H9 (cell line): ENCODE data around the gene LCMT1. TPM values are rescaled to one million over a fixed set of nuclear protein-coding genes. Genes with fewer than 3 reads are reported as not detected.

ENCODE experiments used
- DNase-seq: peaks from one replicate; pipeline ENCODE4 v3.0.0-alpha.2; 2017
- H2AFZ ChIP-seq: one replicate; pipeline ENCODE4 v1.6.1; 2013; ENCODE audit warnings: mild to moderate bottlenecking, low read length, control low read depth, moderate library complexity
- H2AK5ac ChIP-seq: 2 replicates; pipeline ENCODE4 v1.6.1; 2013; ENCODE audit warnings: low read length, control low read depth, mixed read lengths; ENCODE audit not compliant: insufficient read length
- H2BK120ac ChIP-seq: one replicate; pipeline ENCODE4 v1.6.1; 2013; ENCODE audit warnings: low read depth, mild to moderate bottlenecking, low read length, control low read depth, inconsistent platforms; ENCODE audit not compliant: poor library complexity, severe bottlenecking
- H2BK12ac ChIP-seq: 2 replicates; pipeline ENCODE4 v1.6.1; 2013; ENCODE audit warnings: low read length, control low read depth, mixed read lengths, low read depth; ENCODE audit not compliant: insufficient read length
- H2BK15ac ChIP-seq: 2 replicates; pipeline ENCODE4 v1.6.1; 2013; ENCODE audit warnings: low read depth, low read length, control low read depth
- H2BK20ac ChIP-seq: one replicate; pipeline ENCODE4 v1.6.1; 2013; ENCODE audit warnings: low read depth, mild to moderate bottlenecking, low read length, control low read depth, inconsistent platforms; ENCODE audit not compliant: poor library complexity, severe bottlenecking
- H2BK5ac ChIP-seq: 2 replicates; pipeline ENCODE4 v1.6.1; 2013; ENCODE audit warnings: low read length, control low read depth, mixed read lengths; ENCODE audit not compliant: insufficient read length
- H3K14ac ChIP-seq: 2 replicates; pipeline ENCODE4 v1.6.1; 2013; ENCODE audit warnings: low read length, control low read depth; ENCODE audit not compliant: insufficient read depth
- H3K18ac ChIP-seq: 2 replicates; pipeline ENCODE4 v1.6.1; 2013; ENCODE audit warnings: low read depth, mild to moderate bottlenecking, mixed read lengths, low read length, control low read depth; ENCODE audit not compliant: insufficient read length
- H3K23ac ChIP-seq: 2 replicates; pipeline ENCODE4 v1.6.1; 2013; ENCODE audit warnings: low read length, control low read depth, mixed read lengths, low read depth; ENCODE audit not compliant: insufficient read length
- H3K23me2 ChIP-seq: 2 replicates; pipeline ENCODE4 v1.6.1; 2013; ENCODE audit warnings: low read depth, mild to moderate bottlenecking, mixed read lengths, low read length, control low read depth; ENCODE audit not compliant: insufficient read length, poor library complexity, severe bottlenecking
- H3K27ac ChIP-seq: 2 replicates; pipeline ENCODE4 v1.5.1; 2013; ENCODE audit warnings: low read length, control low read depth, mixed read lengths, low read depth; ENCODE audit not compliant: insufficient read length
- H3K27me3 ChIP-seq: 2 replicates; pipeline ENCODE4 v1.6.1; 2013; ENCODE audit warnings: low read length, control low read depth, inconsistent platforms; ENCODE audit not compliant: insufficient read depth
- H3K4ac ChIP-seq: 2 replicates; pipeline ENCODE4 v1.6.1; 2013; ENCODE audit warnings: low read depth, mild to moderate bottlenecking, control low read depth, inconsistent platforms, low read length, moderate library complexity
- H3K4me1 ChIP-seq: 2 replicates; pipeline ENCODE4 v1.6.1; 2013; ENCODE audit warnings: low read length, control low read depth, inconsistent platforms; ENCODE audit not compliant: insufficient read depth
- H3K4me2 ChIP-seq: 2 replicates; pipeline ENCODE4 v1.6.1; 2013; ENCODE audit warnings: low read length, control low read depth, mixed read lengths; ENCODE audit not compliant: insufficient read length, insufficient read depth
- H3K56ac ChIP-seq: 2 replicates; pipeline ENCODE4 v1.6.1; 2013; ENCODE audit warnings: low read depth, mild to moderate bottlenecking, mixed read lengths, low read length, control low read depth; ENCODE audit not compliant: insufficient read length
- H3K79me1 ChIP-seq: 2 replicates; pipeline ENCODE4 v1.6.1; 2013; ENCODE audit warnings: low read depth, mild to moderate bottlenecking, moderate library complexity, low read length, control low read depth, inconsistent platforms; ENCODE audit not compliant: insufficient read depth, poor library complexity, severe bottlenecking
- H3K79me2 ChIP-seq: 2 replicates; pipeline ENCODE4 v1.6.1; 2013; ENCODE audit warnings: low read length, control low read depth, inconsistent platforms; ENCODE audit not compliant: insufficient read depth
- H3K9ac ChIP-seq: 2 replicates; pipeline ENCODE4 v1.6.1; 2013; ENCODE audit warnings: low read length, control low read depth, mixed read lengths; ENCODE audit not compliant: insufficient read length; ENCODE audit errors: extremely low read depth
- H3K9me3 ChIP-seq: one replicate; pipeline ENCODE4 v1.6.1; 2013; ENCODE audit warnings: low read depth, low read length, inconsistent platforms; ENCODE audit not compliant: control insufficient read depth
- H3T11ph ChIP-seq: one replicate; pipeline ENCODE4 v1.6.1; 2013; ENCODE audit warnings: mild to moderate bottlenecking, low read length, control low read depth, inconsistent platforms
- H4K20me1 ChIP-seq: one replicate; pipeline ENCODE4 v1.6.1; 2013; ENCODE audit not compliant: control insufficient read depth, insufficient read length, insufficient read depth
- H4K5ac ChIP-seq: 2 replicates; pipeline ENCODE4 v1.6.1; 2013; ENCODE audit warnings: low read depth, mild to moderate bottlenecking, mixed read lengths, low read length, control low read depth; ENCODE audit not compliant: insufficient read length
- H4K8ac ChIP-seq: replicated peaks from 2 replicates; pipeline ENCODE4 v1.6.1; 2013; ENCODE audit warnings: low read length, control low read depth, mixed read lengths, low read depth; ENCODE audit not compliant: insufficient read length
- H4K91ac ChIP-seq: 2 replicates; pipeline ENCODE4 v1.6.1; 2013; ENCODE audit warnings: low read depth, mild to moderate bottlenecking, moderate library complexity, mixed read lengths, low read length, control low read depth; ENCODE audit not compliant: insufficient read length
- H3K27ac Mint-ChIP-seq, 3 experiments: 2 replicates in 2 of 3; 3 replicates in 1 of 3; pipeline ENCODE4 v1.8.0; 2020 to 2021; ENCODE audit warnings: mixed read lengths in 3 of 3, mild to moderate bottlenecking in 1 of 3, moderate library complexity in 1 of 3
- H3K27me3 Mint-ChIP-seq: 2 replicates; pipeline ENCODE4 v1.8.0; 2021; ENCODE audit warnings: low read depth, mild to moderate bottlenecking, moderate library complexity, mixed read lengths
- H3K36me3 Mint-ChIP-seq, 3 experiments: 2 replicates in 2 of 3; 3 replicates in 1 of 3; pipeline ENCODE4 v1.8.0; 2020 to 2021; ENCODE audit warnings: low read depth in 3 of 3, mixed read lengths in 3 of 3; ENCODE audit not compliant: insufficient read depth in 1 of 3
- H3K4me1 Mint-ChIP-seq, 2 experiments: 2 replicates each; pipeline ENCODE4 v1.8.0; 2020; ENCODE audit warnings: mixed read lengths in 2 of 2
- H3K4me3 Mint-ChIP-seq, 2 experiments: 2 replicates in 1 of 2; 3 replicates in 1 of 2; pipeline ENCODE4 v1.8.0; 2020 to 2021; ENCODE audit warnings: mild to moderate bottlenecking in 2 of 2, mixed read lengths in 2 of 2, moderate library complexity in 1 of 2
- H3K9me3 Mint-ChIP-seq, 2 experiments: 2 replicates in 1 of 2; 3 replicates in 1 of 2; pipeline ENCODE4 v1.8.0; 2020; ENCODE audit warnings: mild to moderate bottlenecking in 2 of 2, mixed read lengths in 2 of 2, moderate library complexity in 1 of 2
- WGBS: extraction: QIAGEN DNeasy Blood & Tissue Kit; methylation state at CpG from one replicate; pipeline ENCODE4 v1.1.7; 2013; ENCODE audit warnings: missing lambda C conversion rate, low lambda C conversion rate, mixed read lengths; ENCODE audit not compliant: insufficient read length; ENCODE audit errors: extremely low coverage; 5-methylcytosine and 5-hydroxymethylcytosine counted together
- total RNA-seq: library from RNA; stranded (reverse); gene quantifications from 2 replicates; pipeline ENCODE4 v1.2.1, GENCODE V29; 2021
- TF ChIP-seq, protein P1 (sequence below): fragments of 200-600 bp; sonication (generic); conservative IDR thresholded peaks from 3 replicates; pipeline ENCODE4 v1.8.0; 2021; ENCODE audit warnings: antibody characterized with exemption, mild to moderate bottlenecking

Gene LCMT1
- total RNA-seq, 1 experiment from 2014 or later = 81.2 TPM

DNA sequence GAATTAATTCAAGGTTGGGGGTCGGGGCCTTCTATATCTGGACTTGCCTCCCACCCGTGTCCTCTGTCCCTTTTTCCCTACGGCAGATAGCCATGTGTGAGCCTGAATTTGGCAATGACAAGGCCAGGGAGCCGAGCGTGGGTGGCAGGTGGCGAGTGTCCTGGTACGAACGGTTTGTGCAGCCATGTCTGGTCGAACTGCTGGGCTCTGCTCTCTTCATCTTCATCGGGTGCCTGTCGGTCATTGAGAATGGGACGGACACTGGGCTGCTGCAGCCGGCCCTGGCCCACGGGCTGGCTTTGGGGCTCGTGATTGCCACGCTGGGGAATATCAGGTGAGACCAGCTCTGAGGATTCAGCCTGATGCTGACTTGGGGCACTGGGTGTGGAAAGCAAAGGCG, 105.6 kb downstream of the LCMT1 start:
- no peak overlapping the region for H3K18ac ChIP-seq
- no peak overlapping the region for H2BK5ac ChIP-seq
- no peak overlapping the region for H3K14ac ChIP-seq
- no peaks in the 10 kb centered on the region for H3K23me2 ChIP-seq
- no peak overlapping the region for H3K9ac ChIP-seq
- no CpG with 5 or more reads among the region's 17 CpGs for WGBS
- no peak for DNase-seq
- no peak overlapping the region for H2BK12ac ChIP-seq
- Mint-ChIP-seq H3K9me3 (no peaks in the 10 kb centered on the region; a peak in 1 of 5 replicates), H3K27ac (no peak overlapping the region), H3K27me3 (peaks cover 4% of the 10 kb centered on the region), H3K36me3 (no peaks in the 10 kb centered on the region), H3K4me3 (no peak overlapping the region), H3K4me1 (no peaks in the 10 kb centered on the region)
- no peaks in the 10 kb centered on the region for H3K4me1 ChIP-seq
- no peak overlapping the region for H2AK5ac ChIP-seq
- H3K23ac ChIP-seq = no peak overlapping the region
- no peak overlapping the region for H4K5ac ChIP-seq
- H2AFZ ChIP-seq = no peak overlapping the region
- no peak overlapping the region for H3K4ac ChIP-seq
- H3T11ph ChIP-seq = no peak overlapping the region
- no peak overlapping the region for H2BK120ac ChIP-seq
- no peak overlapping the region for H3K56ac ChIP-seq
- H4K8ac ChIP-seq = no peak overlapping the region
- H3K79me1 ChIP-seq = no peaks in the 10 kb centered on the region
- H3K79me2 ChIP-seq = no peaks in the 10 kb centered on the region
- no peak overlapping the region for H4K91ac ChIP-seq
- TF ChIP-seq, protein P1, sequence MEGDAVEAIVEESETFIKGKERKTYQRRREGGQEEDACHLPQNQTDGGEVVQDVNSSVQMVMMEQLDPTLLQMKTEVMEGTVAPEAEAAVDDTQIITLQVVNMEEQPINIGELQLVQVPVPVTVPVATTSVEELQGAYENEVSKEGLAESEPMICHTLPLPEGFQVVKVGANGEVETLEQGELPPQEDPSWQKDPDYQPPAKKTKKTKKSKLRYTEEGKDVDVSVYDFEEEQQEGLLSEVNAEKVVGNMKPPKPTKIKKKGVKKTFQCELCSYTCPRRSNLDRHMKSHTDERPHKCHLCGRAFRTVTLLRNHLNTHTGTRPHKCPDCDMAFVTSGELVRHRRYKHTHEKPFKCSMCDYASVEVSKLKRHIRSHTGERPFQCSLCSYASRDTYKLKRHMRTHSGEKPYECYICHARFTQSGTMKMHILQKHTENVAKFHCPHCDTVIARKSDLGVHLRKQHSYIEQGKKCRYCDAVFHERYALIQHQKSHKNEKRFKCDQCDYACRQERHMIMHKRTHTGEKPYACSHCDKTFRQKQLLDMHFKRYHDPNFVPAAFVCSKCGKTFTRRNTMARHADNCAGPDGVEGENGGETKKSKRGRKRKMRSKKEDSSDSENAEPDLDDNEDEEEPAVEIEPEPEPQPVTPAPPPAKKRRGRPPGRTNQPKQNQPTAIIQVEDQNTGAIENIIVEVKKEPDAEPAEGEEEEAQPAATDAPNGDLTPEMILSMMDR = no peak
- H2BK15ac ChIP-seq = no peak overlapping the region
- H3K4me2 ChIP-seq = no peak overlapping the region
- H3K9me3 ChIP-seq = no peaks in the 10 kb centered on the region
- H4K20me1 ChIP-seq = no peaks in the 10 kb centered on the region
- no peak overlapping the region for H2BK20ac ChIP-seq
- no peak overlapping the region for H3K27ac ChIP-seq
- H3K27me3 ChIP-seq = no peaks in the 10 kb centered on the region
